NCI-H526 treated with DMSO at 0.1 percent for 48 hours (cell line): ENCODE measurements around the gene ZNF605.
"Not testable (repeated sequence)": the region's sequence is repeated elsewhere in the genome, so short reads cannot be mapped to it uniquely, and the experiment has no call there.

Source experiments
- DNase-seq: peaks from one replicate; lab custom pipeline; 2025; lab: John Stamatoyannopoulos, UW

ZNF605 gene

DNA sequence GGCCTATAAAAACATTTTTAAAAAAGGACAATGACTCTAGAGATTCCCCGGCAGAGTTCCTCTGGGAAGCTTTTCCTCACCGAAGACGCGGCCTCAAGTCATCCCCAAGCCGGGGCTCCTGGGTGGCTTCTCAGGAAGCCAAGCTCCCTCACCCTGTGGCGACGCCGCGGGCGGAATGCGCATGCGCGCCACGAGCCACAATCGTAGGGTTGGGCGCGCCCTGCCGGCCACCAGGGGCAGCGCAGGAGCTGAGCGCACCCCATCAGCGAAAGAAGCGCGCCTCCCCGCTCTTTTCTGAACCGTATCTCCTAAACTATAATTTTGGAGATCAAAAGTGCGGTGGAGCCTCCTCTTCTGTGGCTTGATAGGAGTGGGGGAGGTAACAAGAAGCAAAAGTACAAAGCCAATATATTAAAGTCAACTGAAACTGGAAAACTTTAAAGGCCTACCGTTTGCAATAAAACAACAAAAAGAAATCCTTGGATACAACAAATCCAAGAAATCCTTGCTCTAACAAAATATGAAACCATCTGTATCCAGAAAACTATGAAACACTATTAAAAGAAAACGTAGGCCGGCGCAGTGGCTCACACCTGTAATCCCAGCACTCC, 51.3 kb downstream of the ZNF605 start:
- no peak for DNase-seq

DNA sequence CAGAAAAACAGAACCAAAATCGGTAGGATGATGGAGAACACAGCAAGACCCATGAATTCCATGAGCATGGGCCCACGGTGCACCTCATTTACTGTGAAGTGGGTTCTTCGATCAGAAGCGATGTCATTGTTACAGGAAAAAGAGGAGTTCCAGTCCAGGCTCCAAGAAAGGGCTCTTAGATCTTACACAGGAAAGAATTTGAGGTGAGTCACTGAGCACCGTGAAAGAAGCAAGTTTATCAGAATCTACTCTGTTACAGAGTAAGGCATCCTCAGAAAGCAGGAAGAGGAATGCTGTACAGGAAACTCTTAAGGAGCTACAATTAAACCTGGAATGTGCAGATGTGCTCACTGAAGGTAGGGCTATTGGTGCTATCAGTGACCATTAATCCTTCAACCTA, 57.1 kb downstream of the ZNF605 start:
- no peak for DNase-seq

DNA sequence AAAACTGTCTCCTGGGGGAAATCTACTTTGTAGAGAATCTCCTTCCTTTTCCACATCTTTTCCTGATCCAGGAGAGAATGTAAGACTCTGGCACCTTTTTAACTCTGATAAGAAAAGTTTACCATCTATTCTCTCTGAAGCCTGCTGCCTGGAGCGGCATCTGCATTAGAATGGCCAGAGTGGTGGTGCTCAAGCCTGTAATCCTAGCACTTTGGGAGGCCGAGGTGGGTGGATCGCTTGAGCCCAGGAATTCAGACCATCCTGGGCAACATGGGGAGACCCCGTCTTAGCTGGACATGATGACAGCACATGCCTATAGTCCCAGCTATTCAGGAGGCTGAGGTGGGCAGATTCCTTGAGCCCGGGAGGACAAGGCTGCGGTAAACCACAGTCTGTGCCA, 67.3 kb downstream of the ZNF605 start:
- no peak for DNase-seq

DNA sequence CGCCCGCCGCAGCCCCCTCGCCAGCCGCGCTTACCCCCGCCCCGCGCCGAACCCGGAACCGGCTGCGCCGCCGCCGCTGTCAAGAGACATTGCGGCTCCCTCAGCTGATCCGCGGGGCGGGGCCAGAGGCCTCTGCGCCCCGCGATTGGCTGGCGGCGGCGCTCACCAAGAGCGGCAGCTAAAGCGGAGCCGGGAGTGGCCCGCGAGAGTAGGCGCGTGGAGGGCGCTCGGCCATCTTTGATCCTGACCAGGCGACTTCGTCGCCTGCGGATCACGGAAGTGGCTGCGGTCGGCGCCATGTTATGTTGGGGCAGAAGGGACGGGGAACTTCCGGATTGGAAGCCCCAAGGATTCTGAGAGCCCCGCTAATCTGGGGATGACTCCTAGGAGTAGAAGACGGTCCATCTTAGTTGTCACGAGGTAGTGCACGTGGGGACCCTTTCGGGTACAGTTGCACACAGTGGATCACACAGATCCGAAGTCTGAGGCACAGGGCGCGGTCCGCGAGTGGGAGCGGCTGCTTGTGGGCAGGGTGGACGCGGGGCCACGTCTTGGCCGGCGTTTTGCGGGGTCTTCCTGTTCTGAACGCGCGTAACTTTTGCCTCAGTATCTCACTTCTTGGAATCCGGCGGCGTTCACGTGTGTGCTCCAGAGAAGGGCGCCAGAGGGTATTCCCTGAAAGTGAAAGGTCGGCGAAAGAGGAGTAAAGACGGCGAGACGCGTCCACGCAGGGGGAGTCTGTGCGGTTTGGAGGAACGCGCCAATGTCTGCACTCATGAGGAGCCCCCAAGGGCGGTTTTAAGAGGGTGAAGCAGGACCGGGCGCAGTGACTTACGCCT, 68.4 kb downstream of the ZNF605 start, which contains the start of gene CHFR:
CHFR (minus strand) TSS at position 93 of the 839 bp plus-strand sequence. CDS start 277 bp downstream, outside the sequence.
- peak; percentile 91 for DNase-seq

DNA sequence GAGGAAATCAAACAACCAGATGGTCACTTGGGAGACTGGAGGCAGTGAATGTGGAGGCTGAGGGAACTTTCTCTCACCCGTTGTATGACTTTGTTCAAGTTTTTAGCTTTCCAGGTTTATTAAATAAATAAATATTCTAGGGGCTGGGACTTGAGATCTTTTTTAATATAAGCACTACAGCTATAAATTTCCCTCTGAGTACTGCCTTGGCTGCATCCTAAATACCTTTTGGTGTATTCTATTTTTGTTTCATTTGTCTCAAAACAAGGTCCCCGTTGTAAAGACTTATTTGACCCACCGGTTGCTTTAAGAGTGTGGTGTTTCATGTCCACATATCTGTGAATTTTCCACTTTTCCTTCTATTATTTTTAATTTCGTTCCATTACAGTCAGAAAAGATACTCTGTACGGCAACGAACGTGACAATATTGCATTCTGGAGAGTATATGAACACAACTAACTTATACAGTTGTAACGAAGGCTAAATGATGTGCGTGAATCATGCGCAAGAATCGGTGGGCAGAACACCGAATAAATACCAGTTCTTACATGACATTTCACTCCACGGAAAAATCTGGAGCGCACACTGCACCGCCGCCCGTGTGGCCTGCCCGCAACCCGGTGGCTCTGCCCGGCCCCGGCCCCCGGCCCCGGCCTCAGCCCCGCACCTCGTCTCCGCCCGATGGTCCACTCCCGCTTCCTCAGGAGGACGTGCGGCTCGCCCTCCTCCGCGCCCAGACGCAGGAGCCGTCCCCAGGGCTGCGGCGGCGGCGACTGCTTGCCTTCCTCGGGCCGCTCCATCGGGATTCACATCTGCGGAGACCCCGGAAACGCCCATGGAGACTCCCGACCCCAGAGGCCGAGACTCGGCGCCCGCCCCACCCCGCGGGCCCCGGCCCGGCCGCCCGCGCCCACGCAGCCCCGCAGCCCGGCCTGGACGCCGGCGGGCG, 69.3 kb downstream of the ZNF605 start:
- DNase-seq, result peak; percentile 30

DNA sequence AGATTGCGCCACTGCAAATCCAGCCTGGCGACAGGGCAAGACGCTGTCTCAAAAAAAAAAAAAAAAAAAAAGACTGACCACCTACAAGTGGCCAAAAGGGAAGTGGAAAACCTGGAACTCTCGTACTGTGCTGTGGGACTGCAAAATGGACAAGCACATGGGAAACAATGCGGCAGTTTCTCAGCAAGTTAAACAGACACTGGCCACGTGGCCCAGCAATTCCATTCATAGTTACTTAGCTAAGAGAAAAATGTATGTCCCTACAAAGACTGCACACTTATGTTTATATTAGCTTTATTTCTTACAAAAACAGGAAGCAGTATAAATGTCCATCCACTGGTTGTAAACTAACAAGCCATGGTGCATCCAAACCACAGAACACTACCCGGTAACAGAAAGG, 74.3 kb downstream of the ZNF605 start:
- DNase-seq, result no peak

DNA sequence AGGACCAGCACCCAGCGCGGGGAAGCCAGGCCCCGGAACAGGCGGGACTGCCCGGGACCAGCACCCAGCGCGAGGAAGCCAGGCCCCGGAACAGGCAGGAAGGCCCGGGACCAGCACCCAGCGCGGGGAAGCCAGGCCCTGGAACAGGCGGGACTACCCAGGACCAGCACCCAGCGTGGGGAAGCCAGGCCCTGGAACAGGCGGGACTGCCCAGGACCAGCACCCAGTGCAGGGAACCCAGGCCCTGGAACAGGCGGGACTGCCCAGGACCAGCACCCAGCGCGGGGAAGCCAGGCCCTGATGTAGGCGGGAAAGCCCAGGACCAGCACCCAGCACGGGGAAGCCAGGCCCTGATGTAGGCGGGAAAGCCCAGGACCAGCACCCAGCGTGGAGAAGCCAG, 81.5 kb downstream of the ZNF605 start:
- DNase-seq, result not testable (repeated sequence)

DNA sequence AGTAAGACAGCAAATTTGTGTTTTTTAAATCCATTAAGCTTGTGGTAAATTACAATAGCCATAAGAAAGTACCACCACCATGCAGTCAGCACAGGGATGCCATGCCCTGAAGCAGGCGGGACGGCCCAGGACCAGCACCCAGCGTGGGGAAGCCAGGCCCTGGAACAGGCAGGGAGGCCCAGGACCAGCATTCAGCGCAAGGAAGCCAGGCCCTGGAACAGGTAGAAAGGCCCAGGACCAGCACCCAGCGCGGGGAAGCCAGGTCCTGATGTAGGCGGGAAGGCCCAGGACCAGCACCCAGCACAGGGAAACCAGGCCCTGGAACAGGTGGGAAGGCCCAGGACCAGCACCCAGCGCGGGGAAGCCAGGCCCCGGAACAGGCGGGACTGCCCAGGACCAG, 81.9 kb downstream of the ZNF605 start:
- DNase-seq, result no peak

DNA sequence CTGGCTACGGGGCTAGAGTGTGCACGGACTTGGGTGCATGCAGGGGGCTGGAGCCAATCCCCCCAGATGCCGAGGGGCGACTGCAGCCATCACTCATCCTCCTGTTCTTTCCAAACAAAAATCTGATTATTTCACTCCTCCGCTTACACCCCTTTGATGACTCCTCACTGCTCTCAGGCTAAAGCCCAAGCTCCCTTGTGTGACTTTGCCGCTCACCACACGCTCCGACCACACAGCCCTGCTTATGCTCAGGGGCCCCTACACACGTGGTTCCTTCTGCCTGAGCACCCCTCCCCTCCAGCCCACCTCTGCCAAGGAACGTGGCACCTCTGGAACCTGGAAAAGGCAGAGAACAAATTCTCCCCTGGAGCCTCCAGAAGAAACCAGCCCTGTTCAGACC, 82.4 kb downstream of the ZNF605 start:
- DNase-seq, result no peak

DNA sequence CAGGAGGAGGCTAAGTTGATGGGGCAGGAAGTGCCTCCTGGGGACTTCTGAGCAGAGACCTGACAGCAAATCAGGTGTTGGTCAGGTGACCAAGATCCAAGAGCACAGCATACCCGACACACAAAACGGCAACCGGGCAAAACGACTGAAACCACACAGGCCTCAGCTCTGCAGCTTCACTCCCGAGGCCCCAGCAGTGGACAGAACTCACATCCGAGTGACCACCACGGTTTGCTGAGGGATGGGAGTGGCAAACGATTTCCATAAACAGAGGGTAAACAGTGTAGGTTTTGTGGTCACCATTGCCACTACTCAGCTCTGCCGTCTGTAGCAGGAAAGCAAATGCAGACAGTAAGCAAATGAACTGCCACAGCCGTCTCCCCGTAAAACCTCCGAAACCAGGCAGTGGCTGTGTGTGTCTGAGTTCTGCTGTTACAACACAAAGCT, 83.1 kb downstream of the ZNF605 start:
- no peak for DNase-seq

DNA sequence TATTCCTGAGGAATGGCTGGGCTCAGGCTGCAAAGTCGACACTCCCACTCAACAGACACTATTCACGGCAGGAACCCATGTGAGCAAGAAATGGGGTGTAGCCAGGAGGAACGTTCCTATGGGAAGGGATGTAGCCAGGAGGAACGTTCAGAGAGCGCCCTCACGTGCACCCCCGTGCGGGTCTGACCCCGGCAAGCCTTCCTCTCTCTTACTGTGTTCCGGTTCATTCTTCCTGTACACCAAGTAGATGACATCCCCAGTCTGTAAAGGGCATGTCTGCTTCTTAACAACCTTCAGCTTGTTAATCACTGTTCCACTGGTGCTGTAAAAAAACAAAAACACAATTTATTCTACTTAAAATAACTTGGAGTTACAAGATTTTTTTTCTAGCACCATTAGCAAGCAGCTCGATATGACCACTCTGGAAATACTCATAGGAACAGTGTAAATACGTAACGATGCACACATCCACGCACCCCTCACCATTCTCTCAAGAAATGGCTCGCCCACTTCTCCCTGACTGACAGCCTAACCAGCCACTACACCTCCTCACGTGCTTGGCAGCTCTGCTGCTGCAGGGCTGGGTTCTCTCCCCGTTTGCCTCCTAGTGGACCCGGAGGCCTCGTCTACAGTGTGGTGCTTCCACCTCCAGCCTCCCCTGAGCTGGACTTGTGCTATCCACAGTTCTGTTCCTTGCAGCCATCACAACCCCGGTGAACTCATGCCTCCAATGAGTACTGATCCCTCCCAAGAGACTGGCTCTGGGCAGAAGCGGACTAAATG, 83.8 kb downstream of the ZNF605 start:
- DNase-seq, result no peak

DNA sequence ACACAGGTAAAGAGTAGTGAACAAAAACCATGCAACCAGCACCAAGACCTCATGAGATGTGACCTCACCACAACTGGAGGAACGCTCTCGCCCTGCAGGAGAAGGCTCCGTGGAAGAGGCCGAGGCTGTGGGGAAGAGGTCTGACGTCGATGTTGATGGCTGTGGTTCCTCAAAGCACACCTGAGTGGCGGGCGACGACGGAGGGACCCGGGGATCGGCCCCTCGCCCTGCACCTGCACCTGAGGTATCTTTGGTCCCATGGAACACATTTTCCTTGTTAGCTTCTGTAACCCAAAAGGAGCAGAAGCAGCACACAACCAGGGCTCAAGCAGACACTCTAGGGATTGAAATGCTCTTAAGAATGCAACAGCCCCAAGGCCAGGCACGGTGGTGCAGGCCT, 86.6 kb downstream of the ZNF605 start:
- no peak for DNase-seq
